Renal pelvis (tissue), 4 donors: ENCODE measurements around the gene PGAM5. TPM values are rescaled to one million over a fixed set of nuclear protein-coding genes. Genes with fewer than 3 reads are reported as not detected.

Experiments
- DNase-seq: peaks from one replicate; pipeline ENCODE4 v3.0.0-alpha.2; 2013
- polyA plus RNA-seq, 3 donors: library from polyadenylated mRNA; unstranded; fragments of 120-200 nt; gene quantifications; one replicate each; pipeline ENCODE4 v1.2.1, GENCODE V29; 2013; ENCODE audit not compliant: insufficient read length in 3 of 3

The PGAM5 gene
- polyA plus RNA-seq, 3 donors, result 23.1 to 27.1 (median 23.4) TPM

DNA sequence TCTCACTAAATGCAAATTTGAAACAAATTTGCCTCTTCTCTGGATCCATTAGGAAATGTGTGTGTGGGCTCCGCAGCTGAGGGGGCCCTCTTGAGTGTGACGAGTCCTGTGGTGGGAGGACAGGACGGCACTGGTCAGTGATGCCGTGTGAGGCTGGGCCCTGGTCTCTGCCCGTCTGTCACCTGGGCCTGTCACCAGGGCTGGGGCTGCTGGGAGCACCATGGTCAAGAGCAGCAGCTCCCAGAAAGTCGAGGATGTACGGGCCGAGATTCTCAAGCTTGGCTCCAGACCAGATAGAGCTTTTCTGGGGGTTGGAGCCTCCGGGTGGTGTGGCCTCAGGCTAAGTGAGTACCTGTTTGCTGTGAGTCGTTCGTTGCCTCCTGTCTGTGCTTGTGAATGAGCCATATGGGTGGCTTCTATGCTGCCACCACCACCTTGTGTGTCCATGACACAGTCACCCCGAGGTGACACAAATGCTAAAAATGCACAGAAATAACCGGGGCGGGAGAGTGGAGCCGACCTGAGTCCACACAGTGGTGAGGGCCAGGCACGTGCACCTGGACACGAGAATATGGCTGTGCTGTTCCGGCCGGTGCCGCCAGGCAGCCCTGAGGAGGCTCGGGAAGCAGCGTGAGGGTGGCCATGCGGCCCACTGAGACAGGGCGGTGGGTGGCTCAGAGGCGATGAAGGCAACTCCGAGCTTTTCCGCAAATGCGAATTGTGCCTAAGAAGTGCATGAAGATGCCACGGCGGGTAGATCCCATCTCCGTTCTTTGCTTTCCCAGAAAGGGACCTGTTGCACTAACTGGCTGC is 8.7 kb downstream of the PGAM5 start:
- no peak for DNase-seq

DNA sequence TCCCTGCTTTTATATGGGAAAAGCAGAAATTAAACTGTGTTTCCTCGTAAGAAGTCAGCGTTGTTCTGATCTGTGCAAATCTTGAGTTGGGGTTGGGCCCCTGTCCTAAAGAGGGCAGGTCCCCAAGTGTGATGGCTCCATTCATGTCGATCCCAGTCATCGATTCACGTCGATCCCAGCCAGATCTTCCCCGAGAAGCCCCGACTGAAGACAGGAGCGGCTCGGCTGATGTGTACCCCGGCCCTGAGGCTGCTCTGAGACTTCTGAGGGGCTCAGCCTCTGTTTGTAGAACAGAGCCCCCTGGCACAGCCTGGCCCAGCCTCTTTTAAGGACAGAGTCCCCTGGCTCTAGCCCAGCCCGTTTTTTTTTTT is 9.3 kb downstream of the PGAM5 start:
- DNase-seq, result no peak

DNA sequence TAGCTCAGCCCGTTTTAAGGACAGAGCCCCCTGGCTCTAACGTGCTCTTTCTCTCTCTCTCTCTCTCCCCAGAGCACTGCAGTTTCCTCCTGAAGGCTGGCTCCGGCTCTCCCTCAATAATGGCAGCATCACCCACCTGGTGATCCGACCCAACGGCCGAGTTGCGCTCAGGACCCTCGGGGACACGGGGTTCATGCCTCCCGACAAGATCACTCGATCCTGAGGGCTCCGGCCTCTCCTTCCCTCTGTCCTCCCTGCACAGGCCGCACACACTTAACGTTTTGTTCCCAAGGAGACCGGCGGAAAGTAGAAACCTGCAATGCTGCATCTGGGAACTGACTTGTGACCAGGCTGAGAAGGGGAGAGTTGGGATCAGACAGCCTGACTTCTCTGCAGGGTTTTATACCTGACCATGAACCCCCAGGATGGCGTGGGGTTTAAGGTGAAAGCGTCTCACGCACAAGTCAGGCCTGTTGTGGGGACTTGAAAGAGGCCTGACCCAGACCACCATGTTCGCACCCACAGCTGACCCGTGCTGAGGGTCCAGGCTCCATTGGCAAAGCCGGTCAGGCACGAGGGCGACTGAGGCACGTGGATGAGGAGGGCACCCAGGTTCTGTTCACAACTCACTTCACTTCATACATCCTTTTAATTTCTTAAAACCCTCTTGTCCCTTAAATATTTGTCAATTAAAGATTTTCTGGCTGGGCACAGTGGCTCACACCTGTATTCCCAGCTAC is 10.1 kb downstream of the PGAM5 start:
- DNase-seq, result no peak

DNA sequence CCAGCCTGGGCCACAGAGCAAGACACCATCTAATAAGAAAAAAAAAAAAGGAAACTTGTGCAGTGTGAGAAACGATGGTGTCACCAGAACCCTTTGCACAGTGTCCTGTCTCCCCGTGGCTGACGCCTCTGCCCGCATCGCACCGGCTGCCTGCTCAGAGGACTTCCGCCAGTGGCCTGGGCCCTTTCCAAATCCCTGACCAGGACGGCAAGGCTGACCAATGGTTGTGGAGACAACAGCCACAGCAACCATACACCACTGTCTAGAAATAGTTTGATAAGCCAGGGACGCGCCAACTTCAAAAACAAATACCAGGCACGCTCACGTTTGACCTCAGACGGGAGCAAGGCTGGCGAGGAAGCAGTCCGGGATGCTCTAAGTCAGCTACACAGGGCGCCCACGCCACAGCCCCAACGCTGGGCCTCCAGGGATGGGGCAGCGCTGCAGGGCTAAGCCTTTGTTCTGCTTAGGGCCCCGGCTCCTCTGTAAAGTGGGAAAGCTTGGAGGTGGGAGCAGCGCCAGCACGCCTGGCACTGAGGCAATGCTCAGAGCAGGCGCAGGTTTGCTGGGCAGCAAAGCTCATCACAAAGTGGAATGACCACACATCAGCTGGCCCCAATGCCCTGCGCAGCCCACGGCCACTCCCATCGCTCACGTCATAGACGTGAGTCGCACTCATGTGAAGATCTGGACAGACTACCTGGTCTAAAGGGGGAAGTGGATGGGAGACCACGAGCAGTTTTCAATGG is 12.5 kb downstream of the PGAM5 start:
- DNase-seq, result no peak

DNA sequence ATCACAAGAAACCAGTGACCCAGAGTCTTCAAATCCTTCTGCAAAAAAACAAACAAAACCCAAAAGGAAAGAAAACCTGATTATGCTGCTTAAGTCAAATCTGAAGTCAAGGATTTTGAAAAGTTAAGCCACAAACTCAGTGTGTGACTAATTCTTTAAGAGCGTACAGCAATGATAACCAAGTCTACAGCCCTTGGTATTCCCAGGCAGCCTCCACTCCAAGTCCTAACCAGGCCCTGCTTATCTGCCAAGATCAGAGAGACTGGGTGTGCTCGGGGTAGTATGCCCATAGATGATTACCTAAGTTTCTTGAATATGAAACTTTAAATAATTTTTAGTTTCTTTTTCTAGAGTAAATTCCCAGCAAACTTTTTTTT is 13.1 kb downstream of the PGAM5 start:
- DNase-seq, result no peak

DNA sequence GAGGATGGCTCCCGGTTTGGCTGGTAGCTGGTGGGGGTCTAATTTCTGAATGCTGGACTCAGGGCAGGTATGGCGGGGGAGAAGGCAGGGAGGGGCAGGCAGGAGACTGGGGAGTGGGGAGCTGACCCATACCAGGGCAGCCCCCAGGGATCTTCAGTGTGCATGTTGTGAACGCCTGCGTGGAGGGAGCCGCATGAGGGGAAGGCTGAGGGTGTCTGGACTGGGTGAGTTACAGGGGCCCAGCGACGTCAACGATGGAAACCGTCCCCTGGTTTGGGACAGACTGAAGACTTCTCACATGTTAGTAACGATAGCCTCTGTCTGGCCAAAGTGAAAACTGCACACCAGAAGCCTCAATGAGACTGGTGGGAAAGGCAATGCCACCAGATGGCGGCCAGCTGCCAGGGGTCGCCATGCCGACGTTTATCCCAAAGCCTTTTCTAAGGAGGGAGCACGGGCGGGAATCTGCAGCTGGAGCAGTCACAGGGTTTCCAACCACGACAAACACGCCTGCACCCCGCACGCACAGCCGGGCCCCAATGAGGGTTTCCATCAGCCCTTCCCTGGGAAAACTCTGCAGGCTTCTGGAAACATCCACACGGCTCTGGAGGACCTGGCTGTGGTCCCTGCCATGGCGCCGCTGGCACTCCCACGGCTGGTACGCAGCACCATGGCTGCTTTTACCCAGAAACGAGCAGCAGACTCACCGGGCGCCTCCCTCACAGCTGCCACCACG is 14.0 kb downstream of the PGAM5 start:
- no peak for DNase-seq

DNA sequence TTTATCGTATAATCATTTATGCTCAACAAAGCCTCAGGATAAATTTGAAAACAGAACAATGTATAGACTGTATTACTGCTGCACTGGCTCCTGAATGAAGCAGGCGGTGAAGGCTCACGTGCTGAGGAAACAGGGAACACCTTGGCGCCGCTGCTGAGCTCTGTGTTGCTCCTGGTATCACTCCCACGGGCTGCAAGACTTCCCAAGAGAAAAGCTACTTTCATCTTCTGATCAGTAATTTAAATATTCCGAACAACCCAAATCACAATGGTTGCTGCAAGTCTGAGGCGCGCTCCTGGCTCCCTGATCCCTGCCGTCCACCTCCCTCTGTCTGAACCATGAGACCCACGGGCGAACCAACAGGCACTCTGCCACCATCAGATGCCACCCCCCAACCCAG is 15.7 kb downstream of the PGAM5 start:
- no peak for DNase-seq

DNA sequence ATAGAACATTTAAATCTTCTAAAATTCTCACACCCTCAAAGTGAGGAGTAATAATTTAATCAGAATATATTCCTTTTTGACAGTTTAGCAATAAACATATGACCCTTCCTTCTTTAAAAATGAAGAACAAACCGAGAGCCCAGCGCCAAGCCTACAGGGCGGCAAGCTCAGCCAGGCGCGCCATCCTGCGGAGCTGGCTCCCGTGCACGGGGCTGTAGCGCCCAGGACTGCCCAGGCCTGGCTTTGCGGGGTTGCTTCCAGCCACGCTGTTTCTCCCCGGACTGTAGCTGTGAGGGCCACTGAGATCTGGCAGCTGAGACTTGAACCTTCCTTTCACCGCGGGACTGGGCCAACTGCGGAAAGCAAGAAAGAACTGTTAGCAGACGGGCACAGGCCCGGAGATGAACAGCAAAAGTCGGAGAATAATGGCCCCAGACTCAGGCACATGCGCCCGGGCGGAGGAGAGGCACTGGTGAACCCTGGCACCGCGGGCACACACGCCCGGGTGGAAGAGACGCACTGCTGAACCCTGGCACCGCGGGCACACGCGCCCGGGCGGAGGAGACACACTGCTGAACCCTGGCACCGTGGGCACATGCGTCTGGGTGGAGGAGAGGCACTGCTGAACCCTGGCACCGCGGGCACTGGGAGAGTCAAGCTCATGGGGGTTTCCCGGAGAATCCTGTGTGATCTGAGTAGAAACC is 16.6 kb downstream of the PGAM5 start:
- DNase-seq, result no peak

DNA sequence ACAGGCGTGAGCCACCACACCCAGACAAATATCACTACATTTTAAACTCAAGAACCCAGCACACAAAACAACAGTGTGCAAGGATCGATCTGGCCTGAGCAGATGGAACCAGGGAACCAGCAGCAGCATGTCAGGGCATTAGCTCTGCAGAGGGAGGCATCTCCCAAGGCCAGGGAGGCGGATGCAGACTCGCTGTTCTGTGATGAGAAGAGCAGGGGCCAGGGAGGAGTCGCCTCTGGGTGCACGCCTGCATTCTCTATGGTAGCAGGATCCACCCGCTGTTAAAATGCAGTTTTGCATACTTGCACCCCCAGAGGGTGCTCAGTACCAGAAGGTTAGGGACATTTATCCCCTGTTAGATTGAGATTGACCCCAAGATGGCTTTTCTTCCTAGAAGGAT is 17.9 kb downstream of the PGAM5 start:
- no peak for DNase-seq

DNA sequence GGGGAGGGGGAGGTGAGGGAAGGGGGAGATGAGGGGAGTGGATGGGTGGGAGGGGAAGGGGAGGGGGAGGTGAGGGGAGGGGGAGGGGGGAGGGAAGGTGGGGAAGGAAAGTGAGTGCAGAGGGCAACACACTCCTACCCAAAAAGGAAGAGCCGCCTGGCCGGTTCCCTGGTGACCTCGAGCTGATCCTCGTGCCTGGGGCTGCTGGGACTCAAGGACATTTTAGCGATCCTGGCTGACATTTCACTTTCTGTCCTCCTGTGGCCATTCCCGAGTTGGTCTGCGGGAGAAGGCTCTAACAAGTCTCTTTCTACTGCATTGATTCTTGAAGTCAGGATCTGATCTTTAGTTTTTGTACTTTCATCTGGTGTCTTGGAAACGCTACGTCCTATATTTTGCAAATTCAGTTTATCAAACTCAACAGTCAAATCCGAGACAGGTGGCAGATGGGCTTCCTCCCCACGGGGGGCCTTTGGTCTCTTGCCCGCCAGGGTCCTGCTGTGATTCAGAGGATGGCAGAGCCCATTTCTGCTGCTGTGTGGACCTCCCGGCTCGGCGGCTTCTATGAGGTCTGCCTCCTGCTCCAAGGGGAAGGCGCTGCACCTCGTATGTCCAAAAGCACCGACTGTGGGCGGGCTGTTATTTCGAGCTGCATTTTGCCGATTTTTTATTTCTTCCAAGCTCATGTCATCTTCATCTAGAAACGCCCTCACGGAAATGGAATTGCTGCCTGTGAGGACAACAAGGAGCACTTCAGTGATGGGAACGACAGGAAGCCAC is 19.1 kb downstream of the PGAM5 start:
- no peak for DNase-seq

DNA sequence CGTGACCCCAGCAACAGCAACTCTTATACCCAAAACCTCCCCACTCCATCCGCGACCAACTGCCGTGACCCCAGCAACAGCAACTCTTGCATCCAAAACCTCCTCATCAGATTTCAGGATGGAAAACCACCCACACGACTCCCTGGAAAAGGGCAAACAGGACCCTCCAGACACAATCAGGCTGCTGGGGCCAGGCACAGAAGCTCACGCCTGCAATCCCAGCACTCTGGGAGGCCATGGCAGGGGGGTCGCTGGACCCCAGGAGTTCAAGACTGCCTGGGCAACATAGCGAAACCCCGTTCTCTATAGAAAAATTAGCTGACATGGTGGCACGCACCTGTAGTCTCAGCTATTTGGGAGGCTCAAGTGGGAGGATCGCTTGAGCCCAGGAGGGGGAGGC is 19.7 kb downstream of the PGAM5 start:
- no peak for DNase-seq

DNA sequence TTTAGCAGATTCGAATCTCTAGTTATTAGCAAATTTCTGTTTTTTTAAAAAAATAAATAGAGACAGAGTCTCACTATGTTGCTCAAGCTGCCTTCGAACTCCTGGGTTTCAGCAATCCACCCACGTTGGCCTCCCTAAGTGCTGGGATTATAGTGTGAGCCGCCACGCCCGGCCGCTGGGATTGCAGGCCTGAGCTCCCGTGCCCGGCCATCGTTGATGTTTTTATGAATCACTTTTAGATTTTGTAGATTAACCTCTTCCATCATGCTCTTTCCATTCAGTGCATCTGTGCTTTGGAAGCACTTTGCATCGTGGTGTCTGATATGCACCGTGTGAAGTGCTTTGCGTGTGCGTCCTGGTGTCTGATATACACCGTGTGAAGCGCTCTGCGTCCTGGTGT is 20.9 kb downstream of the PGAM5 start:
- no peak for DNase-seq

DNA sequence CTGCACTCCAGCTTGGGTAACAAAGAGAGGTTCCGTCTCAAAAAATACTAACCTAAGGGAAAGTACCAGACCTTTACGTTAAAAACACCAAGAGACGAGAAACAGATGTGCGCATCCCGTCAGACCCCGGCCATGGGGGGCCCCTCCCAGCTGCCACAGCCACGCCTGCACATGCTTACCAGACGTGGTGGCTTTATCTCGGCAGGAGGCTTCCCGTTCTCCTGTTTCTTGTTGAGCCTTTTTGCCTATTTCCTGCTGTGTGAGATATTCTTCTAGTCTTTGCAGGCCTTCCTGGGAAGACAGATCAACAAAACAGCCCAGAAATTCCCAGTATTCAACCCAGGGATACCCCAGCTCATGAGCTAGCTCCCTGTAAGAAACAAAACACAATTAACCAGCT is 23.6 kb downstream of the PGAM5 start:
- no peak for DNase-seq

DNA sequence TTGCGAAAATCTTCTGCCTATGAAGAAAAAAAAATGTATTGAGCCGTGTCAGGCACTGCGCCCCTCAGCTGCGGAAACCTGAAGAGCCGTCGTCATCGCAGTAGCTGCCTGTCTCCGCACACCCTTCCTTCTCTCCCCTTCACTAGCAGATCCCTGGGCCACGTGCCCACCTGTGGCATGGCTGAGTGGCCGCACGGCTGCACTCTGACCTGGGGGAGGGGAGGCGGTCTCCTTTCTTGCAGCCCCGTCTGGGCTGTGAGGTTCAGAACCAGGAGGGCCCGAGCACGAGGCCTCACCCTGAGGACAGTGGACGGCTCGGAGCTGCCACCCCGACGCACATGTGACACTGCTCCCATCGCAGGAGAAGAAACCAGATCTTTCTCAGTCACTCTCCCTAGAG is 24.9 kb downstream of the PGAM5 start:
- no peak for DNase-seq

DNA sequence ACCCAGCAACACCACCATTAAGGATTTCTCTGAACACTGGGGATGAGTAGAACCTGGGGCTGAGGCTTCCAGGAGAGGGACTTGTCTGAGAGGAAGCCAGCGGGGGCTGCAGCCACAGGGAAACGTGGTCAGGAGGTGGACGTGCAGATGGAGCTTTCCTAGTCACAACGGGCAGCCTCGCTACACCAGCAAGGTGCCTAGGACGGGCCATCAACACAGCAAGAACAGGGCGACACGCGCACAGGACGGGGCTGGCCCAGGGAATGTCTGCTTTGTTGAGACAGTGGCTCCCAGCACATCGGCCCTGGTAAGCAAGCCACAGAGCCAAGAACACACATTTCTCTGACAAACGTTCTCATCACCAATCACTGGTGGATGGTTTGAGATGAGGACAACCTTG is 25.7 kb downstream of the PGAM5 start:
- DNase-seq, result no peak

DNA sequence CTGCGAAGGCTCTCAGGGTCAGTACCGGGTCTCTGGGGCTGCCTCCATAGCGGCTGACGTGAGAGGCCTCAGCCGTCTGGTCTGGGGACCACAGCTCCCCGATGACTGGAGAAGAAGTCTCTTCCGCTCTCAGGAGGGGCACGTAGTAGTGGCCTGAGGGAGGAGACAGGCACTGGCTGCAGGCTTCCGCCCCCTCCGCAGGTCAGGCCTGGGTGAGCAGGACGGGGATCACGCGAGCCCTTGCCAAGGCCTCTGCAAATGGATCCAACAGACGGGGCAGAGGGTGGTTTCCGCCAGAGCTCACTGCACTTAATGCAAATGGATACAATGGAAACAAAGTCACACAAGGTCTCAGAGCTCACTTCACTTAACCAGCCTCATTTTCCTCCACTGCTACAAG is 26.3 kb downstream of the PGAM5 start:
- DNase-seq, result no peak

DNA sequence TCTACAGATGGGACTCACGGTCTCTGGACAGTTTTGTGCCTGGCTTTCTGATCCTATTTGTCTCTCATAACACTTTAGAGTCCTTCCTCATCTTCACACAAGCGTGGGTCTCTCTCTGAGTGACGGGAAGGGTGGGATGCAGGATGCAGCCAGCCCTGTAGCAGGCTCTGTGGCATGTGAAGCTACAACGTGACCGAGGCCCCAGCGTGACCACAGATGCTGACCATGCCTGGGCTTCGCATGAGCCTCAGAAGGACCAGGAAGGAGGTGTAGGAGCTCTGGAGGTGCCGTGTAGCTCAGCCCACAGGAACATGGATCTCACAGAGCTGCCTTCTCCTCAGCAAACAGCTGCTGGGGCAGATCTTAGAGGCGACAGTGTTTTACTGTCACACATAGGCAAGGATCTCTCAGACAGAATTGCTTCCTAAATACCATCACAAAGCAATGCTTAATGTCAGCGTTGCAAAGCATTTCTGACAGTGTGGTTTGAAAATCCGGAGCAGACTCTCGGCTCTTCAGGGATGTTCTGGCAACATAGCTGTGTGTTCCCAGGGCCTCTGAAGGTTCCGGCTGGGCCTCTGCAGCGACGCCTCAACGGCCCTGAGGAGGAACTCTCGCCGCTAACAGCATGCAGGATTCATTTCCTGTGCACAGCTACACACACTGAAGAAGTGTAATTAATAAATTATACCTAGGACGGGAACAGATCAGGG is 29.1 kb downstream of the PGAM5 start:
- DNase-seq, result no peak

DNA sequence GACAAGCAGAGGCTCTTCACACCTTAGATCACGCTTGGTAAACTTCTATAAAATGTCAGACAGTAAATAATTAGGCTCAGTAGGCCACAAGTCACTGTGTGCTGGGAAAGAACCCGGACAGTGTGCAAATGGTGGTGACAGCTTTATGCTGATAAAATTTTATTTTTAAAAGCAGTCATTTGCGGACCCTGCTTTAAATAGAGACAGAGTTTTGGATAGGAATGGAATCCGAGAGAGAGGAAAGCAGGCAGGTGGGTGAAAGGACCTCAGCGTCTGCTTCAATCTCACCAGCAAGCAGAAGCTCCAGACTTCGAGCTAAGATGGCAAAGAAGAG is 29.6 kb downstream of the PGAM5 start:
- no peak for DNase-seq

DNA sequence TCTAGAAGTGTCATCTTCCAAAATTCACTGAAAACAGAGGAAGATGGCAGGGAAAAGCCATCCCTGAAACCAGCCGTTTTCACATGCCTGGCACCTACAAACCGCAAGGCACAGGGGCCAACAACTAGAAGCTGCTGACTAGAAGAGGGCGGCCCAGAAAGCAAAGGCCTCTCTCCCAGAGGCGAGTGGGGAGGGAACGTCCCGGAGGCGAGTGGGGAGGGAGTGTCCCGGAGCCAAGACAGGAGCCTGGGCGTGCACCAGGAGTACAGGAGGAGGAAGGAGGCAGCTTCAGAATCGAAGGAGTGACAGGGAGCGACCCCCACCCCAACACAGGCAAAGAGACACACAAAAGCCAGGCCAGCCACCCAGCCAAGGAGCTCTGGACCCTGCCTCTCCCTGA is 30.0 kb downstream of the PGAM5 start:
- DNase-seq, result no peak

DNA sequence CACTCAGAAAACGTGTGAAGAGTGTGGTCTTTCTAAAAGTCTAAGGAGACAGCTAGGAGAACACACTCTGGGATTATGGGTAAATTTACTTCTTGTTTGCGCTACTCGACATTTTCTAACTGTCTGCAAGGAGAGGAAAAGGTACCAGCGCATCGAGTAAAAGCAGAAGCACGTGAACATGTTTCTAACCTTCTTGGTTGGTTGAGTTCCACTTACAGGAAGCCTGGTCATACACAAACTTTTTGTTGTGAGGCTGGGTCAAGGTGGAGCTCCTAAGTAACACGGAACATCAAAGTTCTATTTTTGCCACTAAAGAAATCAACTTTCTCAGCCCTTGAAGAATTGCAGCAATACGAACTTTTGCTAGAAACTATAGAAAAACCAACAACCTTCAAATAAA is 31.0 kb downstream of the PGAM5 start:
- no peak for DNase-seq
